ENCODE measurements around the gene LHFPL2. TPM values are rescaled to one million over a fixed set of nuclear protein-coding genes. Genes with fewer than 3 reads are reported as not detected.
A peak's percentile ranks its signal among the peaks of the same experiment; 100 is the strongest.

The LHFPL2 gene
- total and polyA plus RNA-seq, 2 donors from 2014 or later, result 1.8 to 12.6 TPM

DNA sequence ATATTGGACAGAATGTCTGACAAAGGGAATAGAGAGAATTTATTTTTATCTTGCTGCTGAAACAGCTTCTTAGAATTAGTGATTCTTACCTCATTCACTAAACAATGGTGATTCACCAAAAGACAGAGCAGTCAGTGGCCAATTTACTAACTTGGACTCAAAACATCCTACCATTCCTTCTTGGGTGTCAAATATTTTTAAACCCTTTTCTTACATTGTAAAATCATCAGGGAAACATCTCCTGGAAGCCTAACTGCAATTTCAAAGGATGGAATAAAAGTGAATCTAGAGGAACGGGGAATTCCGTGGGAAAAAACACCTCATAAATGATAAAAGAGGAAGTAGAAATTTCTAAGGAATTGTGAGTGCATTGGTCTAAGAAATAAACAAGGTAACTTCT, 97.7 kb downstream of the LHFPL2 start:
- no peak for DNase-seq
- H3K27ac ChIP-seq (ENCODE audit: low read depth in 2 of 2, low read length in 2 of 2), result no peak overlapping the region
- intact Hi-C loops (cut with DNase I), result no loop called here
- H3K36me3 ChIP-seq (ENCODE audit: control insufficient read depth in 2 of 3, insufficient read depth in 3 of 3, low read length in 3 of 3), result no peaks in the 10 kb centered on the region
- FAIRE-seq, result no peak
- TF ChIP-seq, protein P1, sequence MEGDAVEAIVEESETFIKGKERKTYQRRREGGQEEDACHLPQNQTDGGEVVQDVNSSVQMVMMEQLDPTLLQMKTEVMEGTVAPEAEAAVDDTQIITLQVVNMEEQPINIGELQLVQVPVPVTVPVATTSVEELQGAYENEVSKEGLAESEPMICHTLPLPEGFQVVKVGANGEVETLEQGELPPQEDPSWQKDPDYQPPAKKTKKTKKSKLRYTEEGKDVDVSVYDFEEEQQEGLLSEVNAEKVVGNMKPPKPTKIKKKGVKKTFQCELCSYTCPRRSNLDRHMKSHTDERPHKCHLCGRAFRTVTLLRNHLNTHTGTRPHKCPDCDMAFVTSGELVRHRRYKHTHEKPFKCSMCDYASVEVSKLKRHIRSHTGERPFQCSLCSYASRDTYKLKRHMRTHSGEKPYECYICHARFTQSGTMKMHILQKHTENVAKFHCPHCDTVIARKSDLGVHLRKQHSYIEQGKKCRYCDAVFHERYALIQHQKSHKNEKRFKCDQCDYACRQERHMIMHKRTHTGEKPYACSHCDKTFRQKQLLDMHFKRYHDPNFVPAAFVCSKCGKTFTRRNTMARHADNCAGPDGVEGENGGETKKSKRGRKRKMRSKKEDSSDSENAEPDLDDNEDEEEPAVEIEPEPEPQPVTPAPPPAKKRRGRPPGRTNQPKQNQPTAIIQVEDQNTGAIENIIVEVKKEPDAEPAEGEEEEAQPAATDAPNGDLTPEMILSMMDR (IDR thresholded peaks at IDR 0.05; ENCODE audit: borderline replicate concordance, extremely low read depth, insufficient read depth), result no peak
- peaks cover 0 to 8% (median 7%) of the 10 kb centered on the region in 3 donors for H3K4me1 ChIP-seq (ENCODE audit: control insufficient read depth in 2 of 3, insufficient read depth in 2 of 3, low read depth in 1 of 3, low read length in 3 of 3)
- H3K4me3 ChIP-seq (ENCODE audit: low read length in 3 of 3), result no peak overlapping the region
- H3K27me3 ChIP-seq (ENCODE audit: control insufficient read depth, insufficient read depth, low read length), result no peaks in the 10 kb centered on the region
- H3K9me3 ChIP-seq (ENCODE audit: control insufficient read depth in 2 of 3, insufficient read depth in 1 of 3, low read length in 3 of 3), result no peaks in the 10 kb centered on the region
- no peak overlapping the region for H3K9ac ChIP-seq (ENCODE audit: low read length in 3 of 3)

DNA sequence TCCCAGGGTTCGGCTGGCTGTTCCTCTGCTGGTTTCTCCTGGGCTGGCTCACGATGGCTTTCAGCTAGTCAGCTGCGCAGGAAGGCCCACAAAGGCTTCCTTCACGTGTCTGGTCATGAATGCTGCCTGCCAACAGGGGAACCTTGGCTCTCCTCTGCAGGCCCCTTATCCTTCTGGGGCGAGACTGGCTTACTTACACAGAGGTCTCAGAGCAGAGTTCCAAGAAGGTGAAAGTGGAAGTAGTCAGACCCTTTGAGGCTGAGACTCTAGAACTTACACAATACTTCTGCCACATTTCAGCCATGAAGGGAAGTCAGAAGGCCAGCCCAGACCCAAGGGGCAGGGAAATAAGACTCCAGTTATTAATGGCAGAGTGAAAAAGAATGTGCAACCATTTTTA, 99.5 kb downstream of the LHFPL2 start:
- intact Hi-C loops (cut with DNase I), result no loop called here
- TF ChIP-seq, protein P1 (IDR thresholded peaks at IDR 0.05; ENCODE audit: borderline replicate concordance, extremely low read depth, insufficient read depth), result no peak
- Histone ChIP-seq H3K36me3 (ENCODE audit: control insufficient read depth in 2 of 3, insufficient read depth in 3 of 3, low read length in 3 of 3) (no peaks in the 10 kb centered on the region), H3K27ac (ENCODE audit: low read depth in 2 of 2, low read length in 2 of 2) (no peak overlapping the region), H3K9me3 (ENCODE audit: control insufficient read depth in 2 of 3, insufficient read depth in 1 of 3, low read length in 3 of 3) (no peaks in the 10 kb centered on the region), H3K27me3 (ENCODE audit: control insufficient read depth, insufficient read depth, low read length) (no peaks in the 10 kb centered on the region), H3K4me1 (ENCODE audit: control insufficient read depth in 2 of 3, insufficient read depth in 2 of 3, low read depth in 1 of 3, low read length in 3 of 3) (peaks cover 0 to 8% (median 7%) of the 10 kb centered on the region in 3 donors), H3K9ac (ENCODE audit: low read length in 3 of 3) (no peak overlapping the region), H3K4me3 (ENCODE audit: low read length in 3 of 3) (no peak overlapping the region)
- FAIRE-seq (no peak), DNase-seq (peak in 1 of 5 donors; percentile 24)

DNA sequence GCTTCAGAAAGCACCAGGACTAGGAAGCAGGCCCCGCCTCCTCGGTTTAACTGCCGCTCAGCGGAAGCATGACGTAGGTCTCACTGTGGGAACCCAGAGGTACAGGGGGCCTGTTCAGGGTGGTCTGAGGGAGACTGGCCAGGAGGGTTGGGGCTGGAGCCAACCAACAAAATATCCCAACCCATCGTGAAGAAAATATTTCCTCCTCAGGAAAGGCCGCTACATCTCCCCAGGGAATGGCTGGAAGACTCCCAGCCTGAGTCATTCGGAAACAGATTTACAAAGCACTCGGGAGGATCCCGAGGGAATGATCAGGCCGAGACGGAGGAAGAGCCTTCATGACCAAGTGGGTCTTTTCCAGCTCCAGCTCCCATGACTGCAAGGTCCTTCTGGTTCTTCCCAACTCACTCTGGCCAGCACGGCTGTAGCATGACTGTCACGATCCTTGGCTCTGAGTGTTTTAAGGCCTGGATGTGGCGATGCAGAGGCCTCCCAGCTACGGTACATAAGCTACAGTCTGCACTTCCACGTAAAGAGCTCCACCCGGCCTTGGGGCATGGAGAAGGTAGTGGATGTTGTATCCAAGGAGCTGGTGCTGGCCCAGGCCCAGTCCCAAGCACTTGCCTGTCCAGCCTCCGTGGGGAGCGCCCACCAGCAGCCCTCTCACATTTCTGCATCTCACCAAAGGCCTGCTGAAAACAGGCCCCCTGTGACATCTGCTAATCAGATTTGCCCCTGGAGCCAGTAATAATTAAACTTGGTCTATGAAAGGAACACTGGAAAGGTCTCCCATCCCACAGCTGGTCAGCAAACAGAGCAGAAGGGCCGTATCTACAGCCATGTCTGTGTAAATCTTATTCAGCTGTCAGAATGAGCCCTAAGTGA, 100.6 kb downstream of the LHFPL2 start:
- peak; percentile 61 to 95 (median 73) for DNase-seq
- intact Hi-C loops (cut with DNase I), result no loop called here
- H3K36me3 ChIP-seq (ENCODE audit: control insufficient read depth in 2 of 3, insufficient read depth in 3 of 3, low read length in 3 of 3), result no peaks in the 10 kb centered on the region
- no peaks in the 10 kb centered on the region for H3K9me3 ChIP-seq (ENCODE audit: control insufficient read depth in 2 of 3, insufficient read depth in 1 of 3, low read length in 3 of 3)
- TF ChIP-seq, protein P1 (IDR thresholded peaks at IDR 0.05; ENCODE audit: borderline replicate concordance, extremely low read depth, insufficient read depth), result no peak
- no peak for FAIRE-seq
- no peak overlapping the region for H3K9ac ChIP-seq (ENCODE audit: low read length in 3 of 3)
- H3K27ac ChIP-seq (ENCODE audit: low read depth in 2 of 2, low read length in 2 of 2), result peak overlapping the region; percentile 57 to 78
- H3K4me3 ChIP-seq (ENCODE audit: low read length in 3 of 3), result no peak overlapping the region
- H3K27me3 ChIP-seq (ENCODE audit: control insufficient read depth, insufficient read depth, low read length), result no peaks in the 10 kb centered on the region
- peaks cover 0 to 11% (median 7%) of the 10 kb centered on the region in 3 donors for H3K4me1 ChIP-seq (ENCODE audit: control insufficient read depth in 2 of 3, insufficient read depth in 2 of 3, low read depth in 1 of 3, low read length in 3 of 3)

All from kidney (tissue), 14 donors.